HepG2 (cell line): ENCODE measurements around the gene ABHD2. TPM values are rescaled to one million over a fixed set of nuclear protein-coding genes. Genes with fewer than 3 reads are reported as not detected.

ENCODE experiments used
- ATAC-seq: fragments of 200-7000 bp; cut with Tn5 transposase; 3 replicates; pipeline ENCODE4 v1.9.1; 2020; ENCODE audit warnings: mild to moderate bottlenecking, moderate library complexity
- BruUV-seq: library from RNA; stranded (reverse); fragments of 400-500 nt; replicated peaks from 2 replicates; lab custom pipeline; 2021; lab: Mats Ljungman, UMichigan
- CTCF ChIA-PET: fragments of 300-600 bp; formaldehyde crosslinking; extraction: SDS; loops from one replicate; lab custom pipeline; 2021; ENCODE audit warnings: low total read pairs, inconsistent platforms, low intra/inter-chr PET ratio; lab: Yijun Ruan, JAX
- POLR2A ChIA-PET: fragments of 350-600 bp; sonication (Branson Sonifier 250); formaldehyde crosslinking; loops from one replicate; lab custom pipeline; 2020; ENCODE audit warnings: antibody characterized with exemption, inconsistent platforms; lab: Yijun Ruan, JAX
- DNase-seq: peaks from one replicate; pipeline ENCODE4 v3.0.0-alpha.2; 2015; ENCODE audit warnings: low spot score
- FAIRE-seq: peaks from 3 replicates; lab custom pipeline; 2011; peaks lifted over from hg19 to GRCh38; lab: Jason Lieb, UNC
- H2AFZ ChIP-seq: one replicate; pipeline ENCODE4 v1.6.1; 2011; ENCODE audit warnings: low read length, inconsistent platforms
- H3K27ac ChIP-seq: fragments of 300-600 bp; 3 replicates; pipeline ENCODE4 v1.8.0; 2011; ENCODE audit warnings: mixed run types, mild to moderate bottlenecking, mixed read lengths, low read length, inconsistent platforms; ENCODE audit not compliant: insufficient read depth; ENCODE audit errors: extremely low read length
- H3K27me3 ChIP-seq, 2 experiments: fragments of 200-600 bp in 1 of 2; 2 replicates in 1 of 2; 3 replicates in 1 of 2; pipeline versions ENCODE4 v1.6.0 to v1.8.0; 2011; ENCODE audit warnings: low read length in 2 of 2, mild to moderate bottlenecking in 2 of 2, moderate library complexity in 2 of 2, inconsistent platforms in 1 of 2; ENCODE audit not compliant: insufficient read depth in 2 of 2, control insufficient read depth in 1 of 2
- H3K36me3 ChIP-seq, 2 experiments: fragments of 200-600 bp in 1 of 2; replicated peaks in 1 of 2; 2 replicates in 1 of 2; 3 replicates in 1 of 2; pipeline versions ENCODE4 v1.5.1 to v1.8.0; 2011; ENCODE audit warnings: low read length in 2 of 2, inconsistent platforms in 1 of 2; ENCODE audit not compliant: insufficient read depth in 2 of 2, control insufficient read depth in 1 of 2
- H3K4me1 ChIP-seq: 2 replicates; pipeline ENCODE4 v1.5.1; 2012; ENCODE audit warnings: low read length, inconsistent platforms; ENCODE audit not compliant: insufficient read depth
- H3K4me2 ChIP-seq: 2 replicates; pipeline ENCODE4 v1.6.0; 2011; ENCODE audit warnings: low read depth, low read length, inconsistent platforms
- H3K4me3 ChIP-seq, 3 experiments: fragments of 200-600 bp in 1 of 3; sonication (generic), shearing (Covaris generic) in 1 of 3; replicated peaks in 1 of 3; 2 replicates each; pipeline ENCODE4 v1.5.1; 2011 to 2016; ENCODE audit warnings: low read length in 3 of 3, inconsistent platforms in 2 of 3, low read depth in 2 of 3, mild to moderate bottlenecking in 2 of 3, control low read depth in 1 of 3, mixed read lengths in 1 of 3; ENCODE audit not compliant: insufficient read depth in 1 of 3
- H3K79me2 ChIP-seq: one replicate; pipeline ENCODE4 v1.6.1; 2011; ENCODE audit warnings: low read length, inconsistent platforms; ENCODE audit not compliant: insufficient read depth
- H3K9ac ChIP-seq: 2 replicates; pipeline ENCODE4 v1.6.0; 2011; ENCODE audit warnings: mild to moderate bottlenecking, low read depth, low read length, inconsistent platforms; ENCODE audit not compliant: insufficient read depth
- H3K9me3 ChIP-seq: 2 replicates; pipeline ENCODE4 v1.5.1; 2012; ENCODE audit warnings: mild to moderate bottlenecking, low read length
- H4K20me1 ChIP-seq: 2 replicates; pipeline ENCODE4 v1.6.0; 2011; ENCODE audit warnings: inconsistent platforms, mild to moderate bottlenecking, low read length, moderate library complexity; ENCODE audit not compliant: insufficient read depth
- AGO1 ChIP-seq: fragments of 200-400 bp; formaldehyde crosslinking; IDR thresholded peaks from 2 replicates; pipeline ENCODE4 v1.6.1; 2017; ENCODE audit warnings: mild to moderate bottlenecking, low read depth, low read length, moderate library complexity; ENCODE audit not compliant: poor library complexity, severe bottlenecking
- ESRRA ChIP-seq: sonication (generic); formaldehyde crosslinking; IDR thresholded peaks from 2 replicates; pipeline ENCODE4 v1.5.1; 2020; ENCODE audit warnings: mild to moderate bottlenecking, low read depth, missing genetic modification reagents
- GLI4 ChIP-seq: sonication (generic); formaldehyde crosslinking; IDR thresholded peaks from 2 replicates; pipeline ENCODE4 v1.5.1; 2020; ENCODE audit warnings: missing genetic modification reagents, mild to moderate bottlenecking, moderate library complexity, borderline replicate concordance
- KDM5A ChIP-seq: fragments of 200-600 bp; sonication (generic); IDR thresholded peaks from 2 replicates; pipeline ENCODE4 v1.7.0; 2018; ENCODE audit warnings: antibody characterized with exemption, mild to moderate bottlenecking, low read length, borderline replicate concordance
- NFIB ChIP-seq: sonication (generic); formaldehyde crosslinking; IDR thresholded peaks from 2 replicates; pipeline ENCODE4 v1.9.0; 2021; ENCODE audit warnings: missing genetic modification reagents, mild to moderate bottlenecking, borderline replicate concordance
- POLR2A ChIP-seq, 2 experiments: IDR thresholded peaks; 2 replicates each; pipeline ENCODE4 v1.6.1; 2011; ENCODE audit warnings: low read depth in 2 of 2, low read length in 2 of 2, mild to moderate bottlenecking in 1 of 2, moderate library complexity in 1 of 2; ENCODE audit not compliant: insufficient read depth in 1 of 2
- SALL2 ChIP-seq: sonication (generic); formaldehyde crosslinking; IDR thresholded peaks from 2 replicates; pipeline ENCODE4 v1.8.1; 2023; ENCODE audit warnings: mild to moderate bottlenecking, missing genetic modification reagents, inconsistent platforms
- TFE3 ChIP-seq: IDR thresholded peaks from 2 replicates; pipeline ENCODE4 v1.6.1; 2016
- UBTF ChIP-seq: sonication (generic); formaldehyde crosslinking; IDR thresholded peaks from 2 replicates; pipeline ENCODE4 v1.4.0; 2020; ENCODE audit warnings: mild to moderate bottlenecking, missing genetic modification reagents
- ZBTB14 ChIP-seq: sonication (generic); formaldehyde crosslinking; IDR thresholded peaks from 2 replicates; pipeline ENCODE4 v1.4.0; 2020; ENCODE audit warnings: missing genetic modification reagents
- ZFP41 ChIP-seq: sonication (generic); formaldehyde crosslinking; IDR thresholded peaks from 2 replicates; pipeline ENCODE4 v1.4.0; 2020; ENCODE audit warnings: mild to moderate bottlenecking, missing genetic modification reagents, borderline replicate concordance
- ZGPAT ChIP-seq: IDR thresholded peaks from 2 replicates; pipeline ENCODE4 v1.6.1; 2016; ENCODE audit warnings: mild to moderate bottlenecking
- ZNF326 ChIP-seq: sonication (generic); formaldehyde crosslinking; IDR thresholded peaks from 2 replicates; pipeline ENCODE4 v1.4.0; 2020; ENCODE audit warnings: missing genetic modification reagents, borderline replicate concordance
- ZNF33A ChIP-seq: sonication (generic); formaldehyde crosslinking; IDR thresholded peaks from 2 replicates; pipeline ENCODE4 v1.5.1; 2020; ENCODE audit warnings: missing genetic modification reagents, mild to moderate bottlenecking, moderate library complexity, borderline replicate concordance
- ZNF512B ChIP-seq: sonication (generic); formaldehyde crosslinking; IDR thresholded peaks from 2 replicates; pipeline ENCODE4 v1.5.1; 2020; ENCODE audit warnings: missing genetic modification reagents, mild to moderate bottlenecking, borderline replicate concordance
- WGBS: methylation state at CpG from one replicate; pipeline ENCODE4 v1.1.6; 2017; ENCODE audit warnings: low lambda C conversion rate; 5-methylcytosine and 5-hydroxymethylcytosine counted together
- in situ Hi-C: cut with HindIII; loops from 2 replicates; pipeline ENCODE4 v1.10.0; 2017; ENCODE audit warnings: low pct_unique_long_range_greater_than_20kb; ENCODE audit not compliant: extremely low pct_ligation_motif_present
- intact Hi-C: fragments of 100-400 bp; cut with micrococcal nuclease; formaldehyde crosslinking; loops from one replicate; pipeline ENCODE4 v1.10.0; 2022; ENCODE audit not compliant: unreplicated experiment
- polyA plus RNA-seq, 8 experiments: library from polyadenylated mRNA; depleted of rRNA in 3 of 8; stranded (reverse) in 7 of 8; unstranded in 1 of 8; fragments of >200 nt; fragmentation: Illumina TruSeq in 4 of 8; extraction: Trizol in 4 of 8; gene quantifications; 2 replicates each; pipeline versions ENCODE4 v1.2.1 to v1.2.3, GENCODE V29; 2011 to 2016; ENCODE audit warnings: low read depth in 4 of 8, missing spikeins in 1 of 8, mixed read lengths in 1 of 8; ENCODE audit not compliant: insufficient read depth in 1 of 8
- total RNA-seq, 5 experiments: library from RNA; depleted of rRNA; stranded (reverse); fragments of >200 nt; fragmentation: Illumina TruSeq; extraction: Trizol; gene quantifications; 2 replicates each; pipeline ENCODE4 v1.2.3, GENCODE V29; 2016; ENCODE audit warnings: low read depth in 1 of 5

The ABHD2 gene
- total and polyA plus RNA-seq, 2 of the 13 experiments (the other 11 are each of a cell fraction or from before 2014, with no cell fraction given): 14.8 to 22.4 TPM

- Histone ChIP-seq H3K9ac (no peak overlapping the region), H3K27me3 (no peaks in the 10 kb centered on the region), H3K27ac (no peak overlapping the region), H3K4me1 (peaks cover 49% of the 10 kb centered on the region), H4K20me1 (no peaks in the 10 kb centered on the region), H3K4me3 (no peak overlapping the region), H3K79me2 (no peaks in the 10 kb centered on the region), H3K4me2 (no peak overlapping the region), H3K9me3 (no peaks in the 10 kb centered on the region), H3K36me3 (peaks cover 3 to 7% of the 10 kb centered on the region in 2 experiments; a peak in 2 of 5 replicates), H2AFZ (no peak overlapping the region)
- FAIRE-seq (no peak), ATAC-seq (no peak), DNase-seq (no peak)
- WGBS: 96% methylated on average over 9 of the region's 11 CpGs
- BruUV-seq: no TSS peak
- in situ Hi-C loops (no loop called here), intact Hi-C loops (no loop called here)
- ChIA-PET POLR2A (no interaction called here), CTCF (no interaction called here)
- TF ChIP-seq ESRRA (no peak), ZFP41 (CRISPR knock-in tag) (no peak), UBTF (no peak), POLR2A (IDR thresholded peaks at IDR 0.05; ENCODE audit: insufficient read depth in 1 of 2, low read depth in 2 of 2, low read length in 2 of 2) (no peak), ZNF33A (CRISPR knock-in tag) (no peak), GLI4 (CRISPR knock-in tag) (no peak), NFIB (CRISPR knock-in tag) (no peak), ZNF512B (CRISPR knock-in tag) (no peak), TFE3 (CRISPR knock-in tag) (no peak), ZBTB14 (CRISPR knock-in tag) (no peak), KDM5A (no peak), AGO1 (no peak), ZGPAT (CRISPR knock-in tag) (no peak), ZNF326 (CRISPR knock-in tag) (no peak), SALL2 (no peak)
Observed at GRCh38 chr15:89106200-89106599, 17.9 kb downstream of the ABHD2 start.
